NCI-H69 (cell line): ENCODE measurements around the gene CHST8.
"Not testable (repeated sequence)": the region's sequence is repeated elsewhere in the genome, so short reads cannot be mapped to it uniquely, and the experiment has no call there.

Experiments
- DNase-seq: peaks from one replicate; lab custom pipeline; 2025; lab: John Stamatoyannopoulos, UW

Gene CHST8

GRCh38 chr19:33690378-33691029 is 68.8 kb downstream of the CHST8 start:
- DNase-seq = peak; percentile 13

GRCh38 chr19:33691030-33691427 is 69.3 kb downstream of the CHST8 start:
- DNase-seq = no peak

- no peak for DNase-seq
Observed at GRCh38 chr19:33691736-33692135, 70.0 kb downstream of the CHST8 start.

GRCh38 chr19:33693678-33694077 is 71.9 kb downstream of the CHST8 start:
- no peak for DNase-seq

GRCh38 chr19:33695547-33695946 is 73.8 kb downstream of the CHST8 start:
- DNase-seq = not testable (repeated sequence)

GRCh38 chr19:33697766-33698165 is 76.0 kb downstream of the CHST8 start:
- DNase-seq = no peak

- DNase-seq = no peak
Observed at GRCh38 chr19:33698576-33699435, 77.1 kb downstream of the CHST8 start.

GRCh38 chr19:33699754-33700407 is 78.1 kb downstream of the CHST8 start:
- no peak for DNase-seq

- DNase-seq = no peak
Observed at GRCh38 chr19:33700408-33701013, 78.8 kb downstream of the CHST8 start.

- DNase-seq = no peak
Observed at GRCh38 chr19:33701565-33701964, 79.8 kb downstream of the CHST8 start.

- DNase-seq = no peak
Observed at GRCh38 chr19:33702606-33703437, 81.1 kb downstream of the CHST8 start.

GRCh38 chr19:33703438-33703750 is 81.6 kb downstream of the CHST8 start:
- DNase-seq = no peak

GRCh38 chr19:33703821-33704220 is 82.1 kb downstream of the CHST8 start:
- DNase-seq = no peak

GRCh38 chr19:33704271-33704670 is 82.5 kb downstream of the CHST8 start:
- DNase-seq = no peak

GRCh38 chr19:33705090-33705847 is 83.5 kb downstream of the CHST8 start:
- no peak for DNase-seq

- no peak for DNase-seq
Observed at GRCh38 chr19:33705860-33706259, 84.1 kb downstream of the CHST8 start.

- no peak for DNase-seq
Observed at GRCh38 chr19:33706631-33707030, 84.9 kb downstream of the CHST8 start.

GRCh38 chr19:33712268-33712667 is 90.5 kb downstream of the CHST8 start:
- no peak for DNase-seq

GRCh38 chr19:33713194-33713593 is 91.4 kb downstream of the CHST8 start:
- DNase-seq = no peak

GRCh38 chr19:33714149-33714548 is 92.4 kb downstream of the CHST8 start:
- no peak for DNase-seq

GRCh38 chr19:33715462-33715861 is 93.7 kb downstream of the CHST8 start:
- DNase-seq = no peak
